ENCODE data around the gene ENO2. TPM values are rescaled to one million over a fixed set of nuclear protein-coding genes. Genes with fewer than 3 reads are reported as not detected.

The ENO2 gene
- total RNA-seq, 2 experiments from 2014 or later = 171 to 175 TPM

DNA sequence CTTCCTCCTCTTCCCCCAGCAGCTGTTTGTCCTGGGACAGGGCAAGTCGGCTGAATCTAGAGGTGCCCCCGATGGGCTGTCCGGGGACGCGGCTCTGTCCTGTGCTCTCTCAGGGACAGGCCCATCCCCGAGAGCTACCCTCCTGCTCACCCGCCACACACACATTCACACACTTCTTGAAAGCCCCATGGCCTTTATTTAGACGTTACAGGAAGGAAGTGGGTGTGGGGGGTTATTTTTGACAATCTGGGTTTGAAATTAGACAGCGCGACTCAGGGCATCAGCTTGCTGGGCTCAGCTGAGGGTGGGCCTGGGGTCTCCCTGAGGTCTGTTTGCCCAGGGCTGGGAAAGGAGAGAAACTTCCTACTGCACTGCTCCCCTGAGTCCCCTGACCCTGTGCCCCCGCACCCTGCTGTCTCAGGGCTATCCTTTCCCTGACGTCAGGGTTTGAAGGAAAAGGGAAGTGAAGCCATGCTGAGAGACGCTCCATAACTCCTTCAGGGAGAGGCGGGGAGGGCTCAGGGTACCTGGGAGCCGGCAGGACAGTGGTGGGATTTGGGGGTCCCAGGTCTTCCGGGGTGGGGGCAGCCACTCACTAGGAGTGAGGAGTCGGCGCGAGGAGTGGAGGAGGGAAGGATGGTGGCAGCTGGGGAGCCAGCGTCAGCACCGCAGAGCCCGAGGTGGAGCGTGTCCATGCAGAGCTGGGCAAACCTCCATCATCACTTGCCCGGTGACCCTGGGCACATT, 44.9 kb downstream of the ENO2 start:
- POLR2A ChIA-PET = interaction anchor here (1.0 to 13.5 kb wide), 5 partner anchors 10 to 90 kb away, joined by 3 to 353 read pairs (median 7); partner anchors contain the start of genes C12orf57, PTPN6 and RNU7-1
- CTCF ChIA-PET = interaction anchor here (0.9 to 13.2 kb wide), 5 partner anchors 10 to 68 kb away, joined by 4 to 337 read pairs (median 8); partner anchors contain the start of genes C12orf57, PTPN6 and RNU7-1

DNA sequence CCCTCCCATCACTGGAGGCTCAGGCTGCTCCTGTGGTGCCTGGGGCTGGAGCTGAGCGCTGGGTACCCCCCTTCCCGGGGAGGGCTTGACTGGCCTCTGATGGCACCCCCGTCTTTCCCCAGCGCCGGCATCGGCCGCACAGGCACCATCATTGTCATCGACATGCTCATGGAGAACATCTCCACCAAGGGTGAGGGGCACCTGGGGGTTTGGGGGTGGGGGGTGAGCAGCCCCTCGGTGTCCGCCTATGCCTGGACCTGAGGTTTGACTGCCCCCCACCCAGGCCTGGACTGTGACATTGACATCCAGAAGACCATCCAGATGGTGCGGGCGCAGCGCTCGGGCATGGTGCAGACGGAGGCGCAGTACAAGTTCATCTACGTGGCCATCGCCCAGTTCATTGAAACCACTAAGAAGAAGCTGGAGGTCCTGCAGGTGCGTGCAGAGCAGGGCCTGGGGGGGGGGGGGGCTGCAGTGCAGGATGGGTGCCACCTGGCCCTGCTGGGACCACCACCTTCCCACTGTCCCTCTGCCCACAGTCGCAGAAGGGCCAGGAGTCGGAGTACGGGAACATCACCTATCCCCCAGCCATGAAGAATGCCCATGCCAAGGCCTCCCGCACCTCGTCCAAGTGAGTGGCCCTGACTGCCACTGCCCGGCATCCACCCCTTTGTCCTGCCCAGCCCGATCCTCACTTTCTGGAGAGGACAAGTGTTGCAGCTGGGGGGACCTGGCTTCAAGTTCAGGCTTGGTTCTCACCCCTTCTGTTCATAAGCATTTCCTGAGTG, 45.6 kb downstream of the ENO2 start:
- POLR2A ChIA-PET = interaction anchor here (1.0 to 13.5 kb wide), 8 partner anchors 9 to 91 kb away, joined by 3 to 353 read pairs (median 7); partner anchors contain the start of genes C12orf57, LPCAT3, PTPN6 and RNU7-1
- CTCF ChIA-PET = interaction anchor here (0.9 to 13.2 kb wide), 6 partner anchors 9 to 153 kb away, joined by 3 to 337 read pairs (median 6); partner anchors contain the start of genes C12orf57, CDCA3, PTPN6 and RNU7-1

- CTCF ChIA-PET = interaction anchor here (0.9 to 13.2 kb wide), 9 partner anchors 9 to 152 kb away, joined by 3 to 337 read pairs (median 4); partner anchors contain the start of genes C12orf57, CDCA3, PTPN6 and RNU7-1
These were observed 46.4 kb downstream of the ENO2 start for GRCh38 chr12:6960593-6961277.

GRCh38 chr12:6961278-6961694, 46.9 kb downstream of the ENO2 start:
- ChIA-PET CTCF (interaction anchor here (0.9 to 13.2 kb wide), 10 partner anchors 8 to 152 kb away, joined by 3 to 337 read pairs (median 4); partner anchors contain the start of genes C12orf57, CDCA3, PTPN6 and RNU7-1), POLR2A (interaction anchor here (0.6 to 13.5 kb wide), 7 partner anchors 14 to 89 kb away, joined by 3 to 353 read pairs (median 7); partner anchors contain the start of genes C12orf57, LPCAT3, PTPN6 and RNU7-1)

More at GRCh38 chr12:6960593-6961277, 46.4 kb downstream of the ENO2 start:
- POLR2A ChIA-PET = interaction anchor here (1.0 to 13.5 kb wide), 6 partner anchors 13 to 89 kb away, joined by 3 to 353 read pairs (median 7); partner anchors contain the start of genes C12orf57, LPCAT3, PTPN6 and RNU7-1

GRCh38 chr12:6961695-6962284, 47.4 kb downstream of the ENO2 start:
- ChIA-PET CTCF (interaction anchor here (1.2 to 13.2 kb wide), 8 partner anchors 7 to 146 kb away, joined by 3 to 337 read pairs (median 4); partner anchors contain the start of genes C12orf57, CDCA3, PTPN6 and RNU7-1), POLR2A (interaction anchor here (0.6 to 13.5 kb wide), 6 partner anchors 14 to 90 kb away, joined by 4 to 353 read pairs (median 7); partner anchors contain the start of genes C12orf57, LPCAT3, PTPN6 and RNU7-1)

GRCh38 chr12:6962285-6963015, 48.1 kb downstream of the ENO2 start:
- ChIA-PET CTCF (interaction anchor here (0.6 to 13.2 kb wide), 5 partner anchors 15 to 250 kb away, joined by 3 to 337 read pairs (median 5); partner anchors contain the start of genes C12orf57, PTPN6 and RNU7-1), POLR2A (interaction anchor here (1.6 to 13.5 kb wide), 4 partner anchors 15 to 90 kb away, joined by 5 to 353 read pairs (median 11); partner anchors contain the start of genes C12orf57, LPCAT3, PTPN6 and RNU7-1)

- POLR2A ChIA-PET = interaction anchor here (1.5 to 13.5 kb wide), 3 partner anchors 9 to 55 kb away, joined by 5 to 353 read pairs (median 7); partner anchors contain the start of genes C12orf57, LPCAT3, PTPN6 and RNU7-1
- CTCF ChIA-PET = interaction anchor here (0.8 to 13.2 kb wide), 6 partner anchors 9 to 198 kb away, joined by 3 to 337 read pairs (median 7); partner anchors contain the start of genes C12orf57, PTPN6, RNU7-1 and SPSB2
These were observed 48.8 kb downstream of the ENO2 start for GRCh38 chr12:6963016-6963731.

- ChIA-PET CTCF (interaction anchor here (0.8 to 13.2 kb wide), 8 partner anchors 8 to 198 kb away, joined by 3 to 337 read pairs (median 4); partner anchors contain the start of genes C12orf57, PTPN6, RNU7-1 and SPSB2), POLR2A (interaction anchor here (1.5 to 13.5 kb wide), 2 partner anchors 9 to 17 kb away, joined by 5 to 353 read pairs; partner anchors contain the start of genes C12orf57, PTPN6 and RNU7-1)
These were observed 49.5 kb downstream of the ENO2 start for GRCh38 chr12:6963791-6964413.

DNA sequence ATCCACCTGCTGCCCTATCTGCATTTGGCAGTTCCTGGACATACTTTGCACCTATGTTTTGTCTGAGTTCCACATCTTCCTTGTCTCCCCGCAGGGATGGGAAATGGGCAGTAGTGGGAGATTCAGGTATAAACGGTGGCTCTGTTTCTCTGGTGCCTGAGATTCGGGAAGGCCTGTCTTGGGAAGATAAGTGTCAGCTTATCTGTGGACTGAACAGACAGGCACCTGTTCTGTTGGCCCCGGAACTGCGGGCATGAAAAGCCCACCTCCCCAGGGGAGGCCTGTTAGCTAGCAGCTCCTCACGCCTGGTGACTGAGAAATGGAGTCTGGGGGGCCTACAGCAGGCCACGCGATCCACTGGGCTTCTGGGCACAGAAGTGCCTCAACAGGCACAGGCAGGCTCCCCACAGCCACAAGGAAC, 50.2 kb downstream of the ENO2 start:
- CTCF ChIA-PET = interaction anchor here (0.9 to 13.2 kb wide), 7 partner anchors 9 to 92 kb away, joined by 3 to 337 read pairs (median 5); partner anchors contain the start of genes C12orf57, PTPN6, RNU7-1 and SPSB2
- POLR2A ChIA-PET = interaction anchor here (0.7 to 13.5 kb wide), 3 partner anchors 10 to 27 kb away, joined by 3 to 353 read pairs (median 5); partner anchors contain the start of genes C12orf57, PTPN6 and RNU7-1

DNA sequence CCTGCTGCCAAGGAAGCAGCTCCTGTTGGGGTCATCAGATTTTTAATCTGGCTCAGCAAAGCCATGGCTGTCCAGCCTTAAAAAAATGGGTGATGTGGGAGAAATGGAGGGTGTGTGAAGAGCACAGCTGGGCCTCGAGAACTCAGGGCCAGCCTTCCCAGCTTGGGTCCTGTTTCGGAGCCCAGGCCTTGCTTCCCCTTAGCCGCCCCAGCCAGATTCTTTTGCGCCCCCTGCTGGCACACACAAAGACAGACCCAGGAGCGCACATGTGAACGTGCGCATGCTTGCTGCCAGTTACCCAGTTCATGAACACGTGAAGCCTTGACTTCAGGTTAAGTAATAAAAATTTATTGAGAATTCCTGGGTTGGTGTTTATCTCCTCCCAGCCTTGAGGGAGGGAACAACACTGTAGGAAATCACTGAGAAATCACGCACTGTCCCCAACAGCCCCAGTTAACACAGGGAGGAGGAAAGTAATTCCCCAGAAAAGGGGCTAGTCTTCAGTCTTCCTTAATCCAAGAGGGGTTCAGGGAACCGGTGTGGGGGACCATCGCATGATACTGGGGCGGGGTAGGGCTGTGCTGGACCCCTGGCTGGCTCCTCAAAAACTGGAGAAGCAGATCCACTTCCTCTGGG, 50.8 kb downstream of the ENO2 start:
- POLR2A ChIA-PET = interaction anchor here (0.7 to 13.5 kb wide), 2 partner anchors 18 to 28 kb away, joined by 3 to 353 read pairs; partner anchors contain the start of genes C12orf57, PTPN6 and RNU7-1
- CTCF ChIA-PET = interaction anchor here (0.9 to 13.2 kb wide), 7 partner anchors 9 to 93 kb away, joined by 3 to 337 read pairs (median 5); partner anchors contain the start of genes C12orf57, PTPN6, RNU7-1 and SPSB2

DNA sequence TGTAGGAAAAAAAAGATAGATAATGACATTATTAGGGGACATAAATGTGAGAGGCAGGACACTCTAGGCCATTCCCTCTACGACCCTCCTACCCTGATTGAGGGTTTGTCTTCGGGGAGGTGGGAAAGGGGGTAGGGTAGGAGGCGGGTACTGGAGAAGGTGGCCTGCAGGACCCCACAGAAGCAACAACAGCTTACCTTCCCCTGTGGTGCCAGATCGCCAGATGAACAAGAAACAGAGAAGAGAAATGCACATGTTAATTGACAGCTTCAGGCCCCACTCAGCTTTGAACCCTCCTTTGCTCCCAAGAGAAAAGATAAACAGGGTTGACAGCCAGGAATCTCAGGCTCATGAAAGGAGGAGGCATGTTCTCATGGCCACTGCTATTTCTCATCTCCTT, 51.3 kb downstream of the ENO2 start:
- POLR2A ChIA-PET = interaction anchor here (0.7 to 13.5 kb wide), 2 partner anchors 18 to 397 kb away, joined by 3 to 353 read pairs; partner anchors contain the start of genes C12orf57, NOP2, PTPN6 and RNU7-1

DNA sequence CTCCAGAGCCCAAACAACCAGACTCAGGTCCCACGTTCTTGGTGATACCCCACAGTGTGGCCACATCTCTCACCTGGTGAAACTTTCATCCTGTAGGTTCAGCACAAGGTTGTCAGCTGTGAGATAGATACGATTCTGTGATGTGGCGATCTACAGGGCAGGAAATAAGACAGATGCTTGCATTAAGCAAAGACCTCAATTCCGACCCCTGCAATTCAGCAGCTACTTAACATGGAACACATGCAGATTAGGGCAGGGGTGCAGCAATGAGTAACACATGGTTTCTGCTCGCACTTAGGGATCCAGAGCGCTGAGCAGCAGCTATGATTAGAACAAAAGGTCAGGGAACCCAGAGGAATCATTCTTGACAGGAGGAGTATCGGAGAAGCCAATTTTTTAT, 52.0 kb downstream of the ENO2 start:
- ChIA-PET CTCF (interaction anchor here (0.6 to 13.2 kb wide), 3 partner anchors 19 to 42 kb away, joined by 3 to 337 read pairs (median 3); partner anchors contain the start of genes C12orf57, PTPN6 and RNU7-1), POLR2A (interaction anchor here (0.7 to 13.5 kb wide), 2 partner anchors 19 to 398 kb away, joined by 3 to 353 read pairs; partner anchors contain the start of genes C12orf57, NOP2, PTPN6 and RNU7-1)

More for the DNA sequence above, 51.3 kb downstream of the ENO2 start:
- CTCF ChIA-PET = interaction anchor here (0.6 to 13.2 kb wide), 2 partner anchors 18 to 34 kb away, joined by 3 to 337 read pairs; partner anchors contain the start of genes C12orf57, PTPN6 and RNU7-1

DNA sequence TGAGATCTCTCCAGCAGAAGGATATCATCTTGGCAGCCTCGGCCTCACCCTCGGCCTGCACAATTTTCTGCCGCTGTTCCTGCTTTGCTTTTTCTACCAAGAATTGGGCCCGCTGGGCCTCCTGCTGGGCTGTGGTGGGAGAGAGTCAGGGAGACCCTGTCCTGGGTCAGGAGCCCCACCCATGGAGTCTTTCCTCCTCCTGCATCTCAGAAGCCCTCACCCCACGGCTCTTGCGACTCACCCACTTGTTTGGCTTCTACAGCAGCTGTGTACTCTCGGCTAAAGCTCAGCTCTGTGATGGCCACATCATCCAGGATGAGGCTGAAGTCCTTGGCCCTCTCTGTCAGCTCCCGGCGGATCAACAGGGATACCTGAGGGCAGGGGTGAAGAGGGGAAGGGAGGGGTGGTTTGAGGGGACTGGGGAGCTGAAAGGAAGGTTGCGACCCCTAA, 53.3 kb downstream of the ENO2 start:
- POLR2A ChIA-PET = interaction anchor here (2.1 to 3.5 kb wide), 3 partner anchors 15 to 24 kb away, joined by 6 to 40 read pairs (median 15); partner anchors contain the start of genes C12orf57, PTPN6 and RNU7-1
- CTCF ChIA-PET = interaction anchor here (0.6 to 3.1 kb wide), 5 partner anchors 9 to 140 kb away, joined by 3 to 21 read pairs (median 10); partner anchors contain the start of genes C12orf57, PTPN6 and RNU7-1

All from activated CD8-positive, alpha-beta memory T cell treated with anti-CD3 and anti-CD28 coated beads for 36 hours (primary cell).